ENCODE results near the gene CNOT1. TPM values are rescaled to one million over a fixed set of nuclear protein-coding genes. Genes with fewer than 3 reads are reported as not detected.

The CNOT1 gene
- total and polyA plus RNA-seq, 4 donors, result 35.6 to 187 (median 120) TPM

DNA sequence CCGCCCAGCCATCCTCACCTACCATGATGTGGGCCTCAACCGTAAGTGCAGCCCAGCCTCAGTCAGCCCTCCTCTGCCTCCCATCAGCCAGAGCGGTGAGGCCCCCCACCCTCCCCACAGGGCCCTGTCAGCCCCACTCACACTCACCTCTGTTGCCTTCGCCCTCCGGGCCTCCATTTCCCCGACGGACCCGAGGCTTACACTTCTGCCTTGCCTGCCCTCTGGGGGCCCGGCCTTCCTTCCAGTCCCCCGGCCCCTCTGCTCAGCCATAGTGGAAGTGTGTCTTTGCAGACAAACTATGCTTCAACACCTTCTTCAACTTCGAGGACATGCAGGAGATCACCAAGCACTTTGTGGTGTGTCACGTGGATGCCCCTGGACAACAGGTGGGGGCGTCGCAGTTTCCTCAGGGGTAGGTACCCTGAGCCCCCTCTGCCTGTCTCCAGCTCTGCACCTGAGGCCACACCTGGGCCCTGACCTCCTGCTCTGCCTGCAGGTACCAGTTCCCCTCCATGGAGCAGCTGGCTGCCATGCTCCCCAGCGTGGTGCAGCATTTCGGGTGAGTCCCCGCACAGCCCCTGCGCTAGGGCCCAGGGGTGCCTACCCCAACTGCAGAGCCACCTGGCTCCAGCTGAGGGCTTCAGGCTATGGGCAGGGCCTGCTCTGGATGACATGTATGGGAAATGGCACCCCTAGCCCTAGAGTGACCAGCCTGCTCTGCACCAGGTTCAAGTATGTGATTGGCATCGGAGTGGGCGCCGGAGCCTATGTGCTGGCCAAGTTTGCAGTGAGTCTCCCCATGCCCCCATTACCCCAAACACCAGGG lies 125.5 kb downstream of the CNOT1 start:
- no peak overlapping the region for H3K27ac ChIP-seq (ENCODE audit: low read depth in 1 of 2, low read length in 1 of 2)
- H3K27me3 ChIP-seq (ENCODE audit: control insufficient read depth in 3 of 3, insufficient read depth in 3 of 3, low read length in 2 of 3), result peaks cover 0 to 9% (median 6%) of the 10 kb centered on the region in 3 donors
- H3K36me3 ChIP-seq (ENCODE audit: control insufficient read depth in 4 of 4, insufficient read depth in 4 of 4, low read length in 4 of 4), result peaks cover 0 to 7% (median 0%) of the 10 kb centered on the region in 4 donors
- no peak for DNase-seq
- no peak overlapping the region for H3K9ac ChIP-seq (ENCODE audit: insufficient read depth in 1 of 2, low read length in 2 of 2)
- 93 to 94% methylated on average over 21 of the region's 21 CpGs for WGBS, 2 donors
- H3K4me1 ChIP-seq (ENCODE audit: control insufficient read depth in 5 of 5, insufficient read depth in 5 of 5, low read length in 5 of 5), result peaks cover 0 to 11% (median 7%) of the 10 kb centered on the region in 5 donors
- H3K4me3 ChIP-seq, result no peak overlapping the region
- H3K9me3 ChIP-seq (ENCODE audit: control insufficient read depth in 4 of 4, insufficient read depth in 3 of 4, low read length in 3 of 4), result no peaks in the 10 kb centered on the region
- no peak for ATAC-seq (ENCODE audit: insufficient read depth, low FRiP score)
- TF ChIP-seq, protein P1, sequence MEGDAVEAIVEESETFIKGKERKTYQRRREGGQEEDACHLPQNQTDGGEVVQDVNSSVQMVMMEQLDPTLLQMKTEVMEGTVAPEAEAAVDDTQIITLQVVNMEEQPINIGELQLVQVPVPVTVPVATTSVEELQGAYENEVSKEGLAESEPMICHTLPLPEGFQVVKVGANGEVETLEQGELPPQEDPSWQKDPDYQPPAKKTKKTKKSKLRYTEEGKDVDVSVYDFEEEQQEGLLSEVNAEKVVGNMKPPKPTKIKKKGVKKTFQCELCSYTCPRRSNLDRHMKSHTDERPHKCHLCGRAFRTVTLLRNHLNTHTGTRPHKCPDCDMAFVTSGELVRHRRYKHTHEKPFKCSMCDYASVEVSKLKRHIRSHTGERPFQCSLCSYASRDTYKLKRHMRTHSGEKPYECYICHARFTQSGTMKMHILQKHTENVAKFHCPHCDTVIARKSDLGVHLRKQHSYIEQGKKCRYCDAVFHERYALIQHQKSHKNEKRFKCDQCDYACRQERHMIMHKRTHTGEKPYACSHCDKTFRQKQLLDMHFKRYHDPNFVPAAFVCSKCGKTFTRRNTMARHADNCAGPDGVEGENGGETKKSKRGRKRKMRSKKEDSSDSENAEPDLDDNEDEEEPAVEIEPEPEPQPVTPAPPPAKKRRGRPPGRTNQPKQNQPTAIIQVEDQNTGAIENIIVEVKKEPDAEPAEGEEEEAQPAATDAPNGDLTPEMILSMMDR (IDR thresholded peaks at IDR 0.05; ENCODE audit: control extremely low read depth, extremely low read depth), result no peak

DNA sequence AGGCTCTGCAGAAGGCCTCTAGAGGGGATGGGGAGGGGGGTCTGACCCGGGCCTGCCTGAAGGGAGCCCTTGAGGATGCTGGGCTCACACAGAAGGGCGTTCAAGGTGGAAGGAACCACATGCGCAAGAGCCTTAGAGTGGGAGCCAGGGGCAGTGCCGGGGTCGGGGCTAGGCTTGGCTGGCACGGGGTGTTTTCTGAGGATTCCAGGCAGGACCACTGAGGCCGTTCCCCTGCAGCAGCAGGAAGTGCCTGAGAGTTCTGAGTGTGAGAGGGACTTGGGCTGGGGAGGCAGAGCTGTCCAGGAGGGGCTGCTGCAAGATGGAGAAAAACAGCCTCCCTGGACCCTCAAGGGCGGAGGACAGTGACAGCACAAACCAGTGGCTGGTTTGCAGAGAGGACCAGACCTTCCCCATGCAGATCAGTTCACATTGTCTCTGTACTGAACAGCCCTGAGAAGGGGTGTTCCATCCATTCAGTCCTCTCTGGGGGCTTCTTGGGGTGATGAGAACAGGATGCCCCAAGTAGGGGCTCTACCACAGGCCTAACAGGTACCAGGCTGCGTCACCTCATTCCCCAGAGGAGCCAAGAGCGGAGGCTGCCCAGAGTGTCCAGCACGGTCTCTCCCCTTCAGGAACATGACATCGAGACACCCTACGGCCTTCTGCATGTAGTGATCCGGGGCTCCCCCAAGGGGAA lies 126.3 kb downstream of the CNOT1 start:
- DNase-seq (no peak), ATAC-seq (ENCODE audit: insufficient read depth, low FRiP score) (no peak)
- Histone ChIP-seq H3K4me1 (ENCODE audit: control insufficient read depth in 5 of 5, insufficient read depth in 5 of 5, low read length in 5 of 5) (peaks cover 0 to 11% (median 7%) of the 10 kb centered on the region in 5 donors), H3K36me3 (ENCODE audit: control insufficient read depth in 4 of 4, insufficient read depth in 4 of 4, low read length in 4 of 4) (peaks cover 0 to 7% (median 0%) of the 10 kb centered on the region in 4 donors), H3K27me3 (ENCODE audit: control insufficient read depth in 3 of 3, insufficient read depth in 3 of 3, low read length in 2 of 3) (peaks cover 0 to 9% (median 6%) of the 10 kb centered on the region in 3 donors), H3K27ac (ENCODE audit: low read depth in 1 of 2, low read length in 1 of 2) (no peak overlapping the region), H3K9me3 (ENCODE audit: control insufficient read depth in 4 of 4, insufficient read depth in 3 of 4, low read length in 3 of 4) (no peaks in the 10 kb centered on the region), H3K4me3 (no peak overlapping the region), H3K9ac (ENCODE audit: insufficient read depth in 1 of 2, low read length in 2 of 2) (no peak overlapping the region)
- WGBS, 2 donors, result 88 to 89% methylated on average over 14 of the region's 14 CpGs
- TF ChIP-seq, protein P1 (IDR thresholded peaks at IDR 0.05; ENCODE audit: control extremely low read depth, extremely low read depth), result no peak

DNA sequence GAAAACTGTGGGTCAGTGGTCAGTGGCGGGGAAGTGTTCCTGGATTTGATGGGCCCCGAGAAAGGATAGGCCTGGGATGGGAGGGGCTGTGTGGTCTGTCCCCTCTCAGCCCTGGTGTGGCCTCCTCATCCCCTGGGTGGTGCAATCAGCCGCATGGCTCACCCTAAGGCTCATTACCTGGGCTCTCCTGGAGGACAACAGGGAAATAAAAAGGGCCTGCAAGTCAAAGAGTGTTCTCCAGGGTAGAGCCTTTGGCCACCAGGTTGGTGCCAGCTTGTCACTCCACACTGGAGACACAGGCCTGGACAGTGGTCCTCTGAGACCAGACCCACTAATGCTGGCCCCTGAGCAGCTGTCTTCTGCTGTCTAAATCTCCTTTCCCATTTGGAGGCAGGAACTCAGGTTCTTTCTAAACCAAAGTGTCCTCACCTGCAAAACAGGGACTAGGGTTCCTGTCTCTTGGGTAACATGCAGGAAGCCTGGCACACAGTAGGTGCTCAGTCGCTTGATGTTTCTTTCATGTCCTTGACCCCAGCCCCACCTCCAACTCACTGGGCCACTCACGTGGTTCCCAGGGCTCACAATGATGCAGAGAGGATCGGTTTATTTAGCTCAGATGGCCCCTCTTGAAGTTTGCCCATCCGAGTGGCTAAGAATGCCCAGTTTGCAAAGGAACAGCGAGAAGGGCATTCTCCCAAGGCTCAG lies 127.3 kb downstream of the CNOT1 start:
- Histone ChIP-seq H3K9me3 (ENCODE audit: control insufficient read depth in 4 of 4, insufficient read depth in 3 of 4, low read length in 3 of 4) (no peaks in the 10 kb centered on the region), H3K4me1 (ENCODE audit: control insufficient read depth in 5 of 5, insufficient read depth in 5 of 5, low read length in 5 of 5) (peaks cover 0 to 11% (median 7%) of the 10 kb centered on the region in 5 donors), H3K9ac (ENCODE audit: insufficient read depth in 1 of 2, low read length in 2 of 2) (no peak overlapping the region), H3K36me3 (ENCODE audit: control insufficient read depth in 4 of 4, insufficient read depth in 4 of 4, low read length in 4 of 4) (peaks cover 0 to 3% (median 0%) of the 10 kb centered on the region in 4 donors), H3K27ac (ENCODE audit: low read depth in 1 of 2, low read length in 1 of 2) (no peak overlapping the region), H3K27me3 (ENCODE audit: control insufficient read depth in 3 of 3, insufficient read depth in 3 of 3, low read length in 2 of 3) (peaks cover 0 to 9% (median 6%) of the 10 kb centered on the region in 3 donors), H3K4me3 (no peak overlapping the region)
- DNase-seq (no peak), ATAC-seq (ENCODE audit: insufficient read depth, low FRiP score) (no peak)
- WGBS, 2 donors, result 69 to 79% methylated on average over 8 of the region's 8 CpGs
- TF ChIP-seq, protein P1 (IDR thresholded peaks at IDR 0.05; ENCODE audit: control extremely low read depth, extremely low read depth), result no peak
